IMR-90 (cell line): ENCODE measurements around the gene SALL4. TPM values are rescaled to one million over a fixed set of nuclear protein-coding genes. Genes with fewer than 3 reads are reported as not detected.

ENCODE experiments used
- ATAC-seq: fragments of 200-7000 bp; cut with Tn5 transposase; 2 replicates; pipeline ENCODE4 v1.9.1; 2020; ENCODE audit warnings: low read depth, mild to moderate bottlenecking, moderate library complexity
- BruUV-seq: library from RNA; stranded (reverse); fragments of 400-500 nt; replicated peaks from 2 replicates; lab custom pipeline; 2021; lab: Mats Ljungman, UMichigan
- CTCF ChIA-PET: fragments of 300-600 bp; formaldehyde crosslinking; extraction: SDS; loops from one replicate; lab custom pipeline; 2021; ENCODE audit warnings: antibody characterized with exemption; lab: Yijun Ruan, JAX
- POLR2A ChIA-PET: fragments of 300-600 bp; sonication (Branson Sonifier 250); formaldehyde crosslinking; loops from one replicate; lab custom pipeline; 2022; ENCODE audit warnings: antibody characterized with exemption; ENCODE audit not compliant: unreplicated experiment; lab: Charles Lee
- DNase-seq: peaks from one replicate; pipeline ENCODE4 v3.0.0; 2013
- H2AFZ ChIP-seq: replicated peaks from 2 replicates; pipeline ENCODE3; 2013; ENCODE audit warnings: low read length, mild to moderate bottlenecking; ENCODE audit not compliant: poor library complexity
- H2AK5ac ChIP-seq: 2 replicates; pipeline ENCODE4 v1.6.1; 2013; ENCODE audit warnings: low read depth, low read length, inconsistent platforms
- H2AK9ac ChIP-seq: replicated peaks from 2 replicates; pipeline ENCODE3; 2013; ENCODE audit warnings: mild to moderate bottlenecking, low read depth, low read length, moderate library complexity; ENCODE audit not compliant: poor library complexity
- H2BK120ac ChIP-seq: 2 replicates; pipeline ENCODE4 v1.6.1; 2013; ENCODE audit warnings: low read depth, low read length, inconsistent platforms
- H2BK15ac ChIP-seq: 3 replicates; pipeline ENCODE4 v1.6.1; 2013; ENCODE audit warnings: low read depth, low read length, inconsistent platforms
- H2BK20ac ChIP-seq: 2 replicates; pipeline ENCODE4 v1.6.1; 2013; ENCODE audit warnings: low read depth, mild to moderate bottlenecking, inconsistent platforms, low read length, moderate library complexity
- H2BK5ac ChIP-seq: 2 replicates; pipeline ENCODE4 v1.6.1; 2013; ENCODE audit warnings: mild to moderate bottlenecking, low read depth, low read length, inconsistent platforms; ENCODE audit not compliant: poor library complexity, severe bottlenecking
- H3K14ac ChIP-seq: replicated peaks from 2 replicates; pipeline ENCODE4 v1.6.1; 2013; ENCODE audit warnings: low read depth, low read length, inconsistent platforms
- H3K18ac ChIP-seq: 2 replicates; pipeline ENCODE4 v1.6.1; 2013; ENCODE audit warnings: low read depth, low read length, control low read depth
- H3K23ac ChIP-seq: 2 replicates; pipeline ENCODE4 v1.6.1; 2013; ENCODE audit warnings: low read depth, low read length, inconsistent platforms
- H3K27ac ChIP-seq: 2 replicates; pipeline ENCODE4 v1.5.1; 2013; ENCODE audit warnings: mild to moderate bottlenecking, control low read depth, low read length; ENCODE audit not compliant: insufficient read depth
- H3K27me3 ChIP-seq: 2 replicates; pipeline ENCODE4 v1.6.1; 2013; ENCODE audit warnings: low read length; ENCODE audit not compliant: control insufficient read depth, insufficient read depth
- H3K36me3 ChIP-seq: 2 replicates; pipeline ENCODE4 v1.6.1; 2013; ENCODE audit warnings: low read length, mixed read lengths; ENCODE audit not compliant: control insufficient read depth, insufficient read depth
- H3K4ac ChIP-seq: 2 replicates; pipeline ENCODE4 v1.6.1; 2013; ENCODE audit warnings: low read depth, low read length, inconsistent platforms
- H3K4me1 ChIP-seq: 2 replicates; pipeline ENCODE4 v1.6.1; 2013; ENCODE audit warnings: low read length, mixed read lengths; ENCODE audit not compliant: control insufficient read depth, insufficient read depth
- H3K4me2 ChIP-seq: 2 replicates; pipeline ENCODE4 v1.6.1; 2013; ENCODE audit warnings: low read depth, mild to moderate bottlenecking, control low read depth, low read length, moderate library complexity
- H3K4me3 ChIP-seq: 2 replicates; pipeline ENCODE4 v1.5.1; 2013; ENCODE audit warnings: low read depth, mild to moderate bottlenecking, control low read depth, low read length, moderate library complexity; ENCODE audit not compliant: insufficient read depth
- H3K56ac ChIP-seq: 2 replicates; pipeline ENCODE4 v1.6.1; 2013; ENCODE audit warnings: low read length, inconsistent platforms; ENCODE audit not compliant: insufficient read depth; ENCODE audit errors: extremely low read depth
- H3K79me1 ChIP-seq, 2 experiments: 2 replicates each; pipeline ENCODE4 v1.6.1; 2013; ENCODE audit warnings: low read length in 2 of 2, inconsistent platforms in 1 of 2, low read depth in 1 of 2
- H3K9ac ChIP-seq: 2 replicates; pipeline ENCODE4 v1.6.1; 2013; ENCODE audit warnings: low read depth, low read length, control low read depth
- H3K9me1 ChIP-seq: 2 replicates; pipeline ENCODE4 v1.6.1; 2013; ENCODE audit warnings: low read length, inconsistent platforms; ENCODE audit not compliant: insufficient read depth
- H3K9me3 ChIP-seq: 2 replicates; pipeline ENCODE4 v1.6.1; 2013; ENCODE audit warnings: low read length; ENCODE audit not compliant: control insufficient read depth, insufficient read depth
- H4K20me1 ChIP-seq: 2 replicates; pipeline ENCODE4 v1.6.1; 2013; ENCODE audit warnings: low read length, inconsistent platforms; ENCODE audit not compliant: insufficient read depth
- H4K5ac ChIP-seq: 2 replicates; pipeline ENCODE4 v1.6.1; 2013; ENCODE audit warnings: mild to moderate bottlenecking, low read depth, low read length, control low read depth
- H4K8ac ChIP-seq, 2 experiments: 2 replicates each; pipeline ENCODE4 v1.6.1; 2013; ENCODE audit warnings: low read depth in 2 of 2, low read length in 2 of 2, control low read depth in 1 of 2, inconsistent platforms in 1 of 2
- H4K91ac ChIP-seq: 2 replicates; pipeline ENCODE4 v1.6.1; 2013; ENCODE audit warnings: low read depth, low read length, inconsistent platforms; ENCODE audit not compliant: insufficient read depth
- BHLHE40 ChIP-seq: fragments of 150-350 bp; IDR thresholded peaks from 2 replicates; pipeline ENCODE4 v1.6.1; 2016; ENCODE audit warnings: mild to moderate bottlenecking, low read depth, low read length
- CEBPB ChIP-seq: IDR thresholded peaks from 2 replicates; pipeline ENCODE4 v1.6.1; 2012; ENCODE audit warnings: low read depth, low read length, improper control_type of control experiment
- CHD1 ChIP-seq: IDR thresholded peaks from 2 replicates; pipeline ENCODE4 v1.6.1; 2012; ENCODE audit warnings: low read depth, low read length, improper control_type of control experiment
- FOS ChIP-seq: fragments of 150-350 bp; IDR thresholded peaks from 2 replicates; pipeline ENCODE4 v1.6.1; 2016; ENCODE audit warnings: low read depth, low read length
- MAFK ChIP-seq: IDR thresholded peaks from 2 replicates; pipeline ENCODE4 v1.6.1; 2012; ENCODE audit warnings: low read depth, low read length, improper control_type of control experiment
- MAZ ChIP-seq: IDR thresholded peaks from 2 replicates; pipeline ENCODE4 v1.6.1; 2012; ENCODE audit warnings: low read depth, mild to moderate bottlenecking, low read length, improper control_type of control experiment, moderate library complexity, borderline replicate concordance
- MXI1 ChIP-seq: IDR thresholded peaks from 2 replicates; pipeline ENCODE4 v1.6.1; 2012; ENCODE audit warnings: low read depth, mild to moderate bottlenecking, low read length, moderate library complexity, borderline replicate concordance
- NFE2L2 ChIP-seq: fragments of 150-350 bp; IDR thresholded peaks from 2 replicates; pipeline ENCODE4 v1.6.1; 2016; ENCODE audit warnings: low read depth, mild to moderate bottlenecking, low read length
- RFX5 ChIP-seq: IDR thresholded peaks from 2 replicates; pipeline ENCODE4 v1.8.0; 2012; ENCODE audit warnings: low read depth, mild to moderate bottlenecking, low read length, moderate library complexity
- SMC3 ChIP-seq: fragments of 150-350 bp; IDR thresholded peaks from 2 replicates; pipeline ENCODE4 v1.6.1; 2016; ENCODE audit warnings: low read depth, mild to moderate bottlenecking, antibody characterized with exemption, low read length, moderate library complexity
- WGBS, 2 experiments: methylation state at CpG; one replicate each; pipeline versions ENCODE4 v1.1.5 to v1.1.7; 2013; ENCODE audit warnings: missing lambda C conversion rate in 2 of 2; ENCODE audit not compliant: insufficient read length in 1 of 2; ENCODE audit errors: extremely low coverage in 2 of 2; 5-methylcytosine and 5-hydroxymethylcytosine counted together
- dilution Hi-C: fragments of 300-500 bp; cut with HindIII; formaldehyde crosslinking; loops from one replicate; pipeline ENCODE4 v1.14.3; 2018; ENCODE audit warnings: low sequenced_read_pairs; ENCODE audit not compliant: unreplicated experiment
- in situ Hi-C: fragments of 300-500 bp; cut with MboI; formaldehyde crosslinking; loops from 3 replicates; pipeline ENCODE4 v1.14.3; 2019; ENCODE audit warnings: low sequenced_read_pairs, inconsistent platforms, mixed read lengths
- intact Hi-C: fragments of 100-400 bp; cut with micrococcal nuclease; formaldehyde crosslinking; loops from 2 replicates; pipeline ENCODE4 v1.10.0; 2022
- polyA plus RNA-seq, 3 experiments: library from polyadenylated mRNA; depleted of rRNA; stranded (reverse); fragments of >200 nt; gene quantifications; 2 replicates each; pipeline ENCODE4 v1.2.3, GENCODE V29; 2012; ENCODE audit warnings: low replicate concordance in 1 of 3
- total RNA-seq: library from RNA; depleted of rRNA; stranded (reverse); fragments of >200 nt; gene quantifications from 2 replicates; pipeline ENCODE4 v1.2.3, GENCODE V29; 2012
- TF ChIP-seq, protein P1 (sequence below): fragments of 150-350 bp; IDR thresholded peaks from 2 replicates; pipeline ENCODE4 v1.6.1; 2016; ENCODE audit warnings: low read depth, mild to moderate bottlenecking, low read length, moderate library complexity, borderline replicate concordance
- TF ChIP-seq, protein P2 (sequence below): conservative IDR thresholded peaks from 2 replicates; pipeline ENCODE4 v1.5.1; 2012; ENCODE audit warnings: mild to moderate bottlenecking, low read depth, low read length, improper control_type of control experiment

SALL4 gene
- total and polyA plus RNA-seq, 2 of the 4 experiments (the other 2 are of a cell fraction), result not detected

GRCh38 chr20:51733070-51733469 lies 69.3 kb downstream of the SALL4 start:
- no peak overlapping the region; the same call in 1 of the 2 replicates for H3K4ac ChIP-seq
- CTCF ChIA-PET, result no interaction called here
- H4K91ac ChIP-seq, result no peak overlapping the region
- no peaks in the 10 kb centered on the region for H3K27me3 ChIP-seq
- peaks cover 14% of the 10 kb centered on the region for H3K4me1 ChIP-seq
- H3K18ac ChIP-seq, result no peak overlapping the region
- no peak overlapping the region for H3K9ac ChIP-seq
- intact Hi-C loops (no loop called here), in situ Hi-C loops (no loop called here), dilution Hi-C loops (no loop called here)
- H3K23ac ChIP-seq, result no peak overlapping the region
- H3K9me1 ChIP-seq, result peaks cover 30% of the 10 kb centered on the region
- H3K14ac ChIP-seq, result no peak overlapping the region
- no peak for ATAC-seq
- POLR2A ChIA-PET, result no interaction called here
- BruUV-seq, result no TSS peak
- no peak overlapping the region for H4K5ac ChIP-seq
- no peak overlapping the region for H2BK20ac ChIP-seq
- no peak overlapping the region for H3K4me3 ChIP-seq
- H3K56ac ChIP-seq, result no peak overlapping the region
- H3K9me3 ChIP-seq, result no peaks in the 10 kb centered on the region
- no peak overlapping the region for H3K27ac ChIP-seq
- peaks cover 21 to 86% of the 10 kb centered on the region in 2 experiments for H3K79me1 ChIP-seq
- H2BK120ac ChIP-seq, result no peak overlapping the region
- no peaks in the 10 kb centered on the region for H3K36me3 ChIP-seq
- H2BK5ac ChIP-seq, result no peak overlapping the region
- TF ChIP-seq CEBPB, result no peak
- TF ChIP-seq MAFK, result no peak
- TF ChIP-seq MAZ, result no peak
- TF ChIP-seq, protein P1, sequence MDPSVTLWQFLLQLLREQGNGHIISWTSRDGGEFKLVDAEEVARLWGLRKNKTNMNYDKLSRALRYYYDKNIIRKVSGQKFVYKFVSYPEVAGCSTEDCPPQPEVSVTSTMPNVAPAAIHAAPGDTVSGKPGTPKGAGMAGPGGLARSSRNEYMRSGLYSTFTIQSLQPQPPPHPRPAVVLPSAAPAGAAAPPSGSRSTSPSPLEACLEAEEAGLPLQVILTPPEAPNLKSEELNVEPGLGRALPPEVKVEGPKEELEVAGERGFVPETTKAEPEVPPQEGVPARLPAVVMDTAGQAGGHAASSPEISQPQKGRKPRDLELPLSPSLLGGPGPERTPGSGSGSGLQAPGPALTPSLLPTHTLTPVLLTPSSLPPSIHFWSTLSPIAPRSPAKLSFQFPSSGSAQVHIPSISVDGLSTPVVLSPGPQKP, result no peak
- TF ChIP-seq, protein P2, sequence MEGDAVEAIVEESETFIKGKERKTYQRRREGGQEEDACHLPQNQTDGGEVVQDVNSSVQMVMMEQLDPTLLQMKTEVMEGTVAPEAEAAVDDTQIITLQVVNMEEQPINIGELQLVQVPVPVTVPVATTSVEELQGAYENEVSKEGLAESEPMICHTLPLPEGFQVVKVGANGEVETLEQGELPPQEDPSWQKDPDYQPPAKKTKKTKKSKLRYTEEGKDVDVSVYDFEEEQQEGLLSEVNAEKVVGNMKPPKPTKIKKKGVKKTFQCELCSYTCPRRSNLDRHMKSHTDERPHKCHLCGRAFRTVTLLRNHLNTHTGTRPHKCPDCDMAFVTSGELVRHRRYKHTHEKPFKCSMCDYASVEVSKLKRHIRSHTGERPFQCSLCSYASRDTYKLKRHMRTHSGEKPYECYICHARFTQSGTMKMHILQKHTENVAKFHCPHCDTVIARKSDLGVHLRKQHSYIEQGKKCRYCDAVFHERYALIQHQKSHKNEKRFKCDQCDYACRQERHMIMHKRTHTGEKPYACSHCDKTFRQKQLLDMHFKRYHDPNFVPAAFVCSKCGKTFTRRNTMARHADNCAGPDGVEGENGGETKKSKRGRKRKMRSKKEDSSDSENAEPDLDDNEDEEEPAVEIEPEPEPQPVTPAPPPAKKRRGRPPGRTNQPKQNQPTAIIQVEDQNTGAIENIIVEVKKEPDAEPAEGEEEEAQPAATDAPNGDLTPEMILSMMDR, result no peak
- TF ChIP-seq MXI1, result no peak
- no peak for TF ChIP-seq NFE2L2
- TF ChIP-seq BHLHE40, result no peak
- TF ChIP-seq RFX5, result no peak
- TF ChIP-seq SMC3, result no peak
- no peak for TF ChIP-seq FOS
- no peak for TF ChIP-seq CHD1
- no CpG with 5 or more reads among the region's 3 CpGs for WGBS, 2 experiments
- H2AK9ac ChIP-seq, result no peak overlapping the region
- H2AK5ac ChIP-seq, result no peak overlapping the region
- no peak overlapping the region for H2BK15ac ChIP-seq
- no peak overlapping the region for H3K4me2 ChIP-seq
- no peak overlapping the region for H4K8ac ChIP-seq
- DNase-seq, result no peak
- peaks cover 23% of the 10 kb centered on the region for H4K20me1 ChIP-seq
- no peak overlapping the region for H2AFZ ChIP-seq
